Gastroesophageal sphincter (tissue), 3 donors: Measurements from ENCODE around the gene EBI3.

Experiments used
- EP300 ChIP-seq: sonication (generic); formaldehyde crosslinking; IDR thresholded peaks from one replicate; pipeline ENCODE4 v1.6.1; 2017; ENCODE audit warnings: antibody characterized with exemption, mild to moderate bottlenecking
- POLR2A ChIP-seq, 2 donors: fragments of 450-650 bp; IDR thresholded peaks; one replicate each; pipeline ENCODE4 v1.6.1; 2017; ENCODE audit warnings: antibody characterized with exemption in 2 of 2, mild to moderate bottlenecking in 2 of 2, moderate library complexity in 1 of 2
- POLR2AphosphoS5 ChIP-seq: sonication (generic); formaldehyde crosslinking; IDR thresholded peaks from one replicate; pipeline ENCODE4 v1.6.1; 2017; ENCODE audit warnings: antibody characterized with exemption
- TF ChIP-seq, protein P1 (sequence below), 4 experiments: fragments of 200-600 bp in 2 of 4; fragments of 450-650 bp in 2 of 4; sonication (generic) in 1 of 4; IDR thresholded peaks; one replicate each; pipeline ENCODE4 v1.5.1; 2017 to 2019; ENCODE audit warnings: antibody characterized with exemption in 4 of 4, mild to moderate bottlenecking in 2 of 4, moderate library complexity in 2 of 4

DNA sequence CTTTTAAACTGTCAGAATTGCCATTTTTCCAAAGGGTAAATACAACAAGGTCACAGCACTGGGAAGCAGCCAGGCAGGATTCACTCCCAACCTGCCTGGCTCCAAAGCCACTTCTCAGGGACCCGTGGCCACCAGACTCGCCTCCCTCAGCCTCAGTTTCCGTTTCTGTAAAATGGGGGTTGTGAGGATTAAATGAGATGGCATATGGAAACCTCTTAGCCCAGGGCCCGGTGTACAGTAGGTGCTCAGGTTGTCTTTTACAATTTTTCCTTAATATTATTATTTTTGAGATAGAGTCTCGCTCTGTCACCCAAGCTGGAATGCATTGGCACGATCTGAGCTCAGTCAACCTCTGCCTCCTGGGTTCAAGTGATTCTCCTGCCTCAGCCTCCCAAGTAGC is 27.7 kb downstream of the EBI3 start:
- TF ChIP-seq, protein P1, sequence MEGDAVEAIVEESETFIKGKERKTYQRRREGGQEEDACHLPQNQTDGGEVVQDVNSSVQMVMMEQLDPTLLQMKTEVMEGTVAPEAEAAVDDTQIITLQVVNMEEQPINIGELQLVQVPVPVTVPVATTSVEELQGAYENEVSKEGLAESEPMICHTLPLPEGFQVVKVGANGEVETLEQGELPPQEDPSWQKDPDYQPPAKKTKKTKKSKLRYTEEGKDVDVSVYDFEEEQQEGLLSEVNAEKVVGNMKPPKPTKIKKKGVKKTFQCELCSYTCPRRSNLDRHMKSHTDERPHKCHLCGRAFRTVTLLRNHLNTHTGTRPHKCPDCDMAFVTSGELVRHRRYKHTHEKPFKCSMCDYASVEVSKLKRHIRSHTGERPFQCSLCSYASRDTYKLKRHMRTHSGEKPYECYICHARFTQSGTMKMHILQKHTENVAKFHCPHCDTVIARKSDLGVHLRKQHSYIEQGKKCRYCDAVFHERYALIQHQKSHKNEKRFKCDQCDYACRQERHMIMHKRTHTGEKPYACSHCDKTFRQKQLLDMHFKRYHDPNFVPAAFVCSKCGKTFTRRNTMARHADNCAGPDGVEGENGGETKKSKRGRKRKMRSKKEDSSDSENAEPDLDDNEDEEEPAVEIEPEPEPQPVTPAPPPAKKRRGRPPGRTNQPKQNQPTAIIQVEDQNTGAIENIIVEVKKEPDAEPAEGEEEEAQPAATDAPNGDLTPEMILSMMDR (IDR thresholded peaks at IDR 0.05), result no peak
- TF ChIP-seq POLR2A (IDR thresholded peaks at IDR 0.05) (no peak), POLR2AphosphoS5 (no peak), EP300 (no peak)
